GM13977 (cell line): Measurements from ENCODE around the gene NAA40.

Source experiments
- DNase-seq: peaks from one replicate; pipeline ENCODE4 v3.0.0; 2012; ENCODE audit warnings: low spot score
- CTCF ChIP-seq: IDR thresholded peaks from 2 replicates; pipeline ENCODE4 v1.5.1; 2012; ENCODE audit warnings: mild to moderate bottlenecking, control low read depth; ENCODE audit not compliant: insufficient read depth; ENCODE audit errors: extremely low read depth, missing control alignments
- in situ Hi-C: fragments of 300-500 bp; cut with MboI; formaldehyde crosslinking; loops from one replicate; pipeline ENCODE4 v1.12.0; 2022; ENCODE audit warnings: low sequenced_read_pairs, low pct_unique_long_range_greater_than_20kb, mixed read lengths, inconsistent platforms; ENCODE audit not compliant: unreplicated experiment

The NAA40 gene

DNA sequence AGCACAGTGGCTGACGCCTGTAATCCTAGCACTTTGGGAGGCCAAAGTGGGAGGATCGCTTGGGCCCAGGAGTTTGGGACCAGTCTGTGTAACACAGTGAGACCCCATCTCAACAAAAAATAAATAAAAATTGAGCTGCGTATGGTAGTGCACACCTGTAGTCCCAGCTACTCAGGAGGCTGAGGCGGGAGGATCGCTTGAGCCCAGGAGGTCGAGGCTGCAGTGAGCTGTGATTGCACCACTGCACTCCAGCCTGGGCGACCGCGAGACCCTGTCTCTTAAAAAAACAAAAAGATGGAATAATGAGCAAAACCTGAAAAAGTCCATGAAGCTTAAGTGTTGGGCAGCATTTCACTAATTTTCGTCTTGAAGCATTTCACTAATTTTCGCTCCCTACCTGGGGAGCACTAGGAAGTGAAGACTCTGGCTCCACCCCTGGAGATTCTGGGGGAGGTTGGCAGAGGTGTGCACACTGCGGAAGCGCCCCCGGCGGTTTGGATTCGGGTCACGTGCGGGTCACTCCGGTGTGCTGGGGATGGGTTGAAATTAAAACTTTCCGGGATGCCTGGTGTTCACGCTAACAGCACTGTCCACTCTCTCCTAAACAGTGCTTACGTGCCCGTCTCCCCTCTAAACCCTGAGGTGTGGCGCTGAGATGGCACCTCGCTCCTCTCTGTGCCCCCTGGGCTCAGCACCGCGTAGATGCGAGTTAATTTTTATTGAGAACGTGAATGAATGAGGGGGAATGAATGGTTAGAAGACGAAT lies 906 bp upstream of the NAA40 start:
- TF ChIP-seq CTCF, result no peak
- in situ Hi-C loops, result no loop called here
- peak; percentile 43 for DNase-seq

DNA sequence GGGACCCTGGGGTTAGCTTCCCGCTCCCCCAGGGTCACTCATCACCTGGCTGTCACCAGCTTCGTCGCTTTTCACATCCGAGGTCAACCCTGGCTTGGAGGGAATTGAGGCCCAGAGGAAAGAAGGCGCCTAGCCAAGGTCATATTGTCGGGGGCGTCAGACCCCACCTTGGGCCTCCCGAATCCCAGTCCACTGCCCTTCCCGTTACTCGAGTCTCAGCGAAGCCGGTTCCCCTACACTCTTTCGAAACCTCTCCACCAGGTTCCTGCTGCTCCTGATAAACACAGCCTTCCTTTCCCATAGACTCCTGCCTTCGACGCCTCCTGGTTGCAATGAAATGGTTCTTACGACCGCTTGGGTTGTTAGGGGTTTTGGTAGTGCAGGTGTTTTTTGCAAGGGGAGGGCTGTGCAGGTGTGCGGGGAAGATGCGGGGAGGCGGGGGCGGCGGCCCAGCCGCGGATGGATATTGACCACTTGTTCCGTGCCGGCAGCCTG lies 642 bp downstream of the NAA40 start:
- in situ Hi-C loops, result no loop called here
- DNase-seq, result peak; percentile 27

DNA sequence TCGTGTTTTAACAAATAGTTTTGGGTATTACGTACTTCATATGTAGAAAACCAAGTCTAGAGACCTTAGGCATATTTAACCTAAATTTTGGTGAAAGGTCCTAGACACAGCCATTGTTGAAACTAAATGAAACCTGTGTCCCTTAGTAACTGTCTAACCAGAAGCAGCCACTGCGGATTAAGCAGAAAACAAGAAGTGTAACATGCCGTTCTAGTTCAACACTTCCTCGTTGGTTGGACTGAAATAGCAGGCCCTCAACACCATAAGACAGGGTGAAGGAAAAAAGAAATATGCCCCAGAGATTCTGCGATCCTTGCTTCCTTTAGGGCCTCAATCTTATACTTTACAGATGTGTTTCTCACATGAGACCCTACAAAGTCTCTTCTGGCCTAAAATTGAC lies 2.0 kb downstream of the NAA40 start:
- in situ Hi-C loops, result loop anchor here (10.0 kb wide), 1 partner anchor 106 kb away; the partner anchor contains the start of gene MARK2
- TF ChIP-seq CTCF, result no peak
- DNase-seq, result no peak

More for the DNA sequence above, 642 bp downstream of the NAA40 start:
- TF ChIP-seq CTCF, result no peak

DNA sequence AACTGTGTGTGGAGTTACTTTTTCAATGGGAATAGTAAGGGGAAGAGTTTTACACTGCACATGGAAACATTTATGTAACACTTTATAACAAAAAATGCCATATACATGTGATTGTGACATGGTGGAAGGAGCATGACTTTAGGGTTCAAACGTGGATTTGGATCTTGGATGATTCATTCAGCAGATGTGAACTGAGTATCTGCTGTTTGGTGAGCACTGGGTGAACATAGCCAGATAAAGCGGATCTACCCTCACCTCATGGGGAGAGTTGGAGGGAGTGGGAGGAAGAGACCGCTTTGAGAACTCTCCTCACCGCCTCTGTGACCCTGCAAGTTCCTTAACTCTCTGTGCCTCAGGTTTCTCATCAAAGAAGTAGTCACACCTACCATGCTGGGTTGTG lies 3.1 kb downstream of the NAA40 start:
- DNase-seq, result no peak
- TF ChIP-seq CTCF, result no peak
- in situ Hi-C loops, result loop anchor here (10.0 kb wide), 1 partner anchor 107 kb away; the partner anchor contains the start of gene MARK2

DNA sequence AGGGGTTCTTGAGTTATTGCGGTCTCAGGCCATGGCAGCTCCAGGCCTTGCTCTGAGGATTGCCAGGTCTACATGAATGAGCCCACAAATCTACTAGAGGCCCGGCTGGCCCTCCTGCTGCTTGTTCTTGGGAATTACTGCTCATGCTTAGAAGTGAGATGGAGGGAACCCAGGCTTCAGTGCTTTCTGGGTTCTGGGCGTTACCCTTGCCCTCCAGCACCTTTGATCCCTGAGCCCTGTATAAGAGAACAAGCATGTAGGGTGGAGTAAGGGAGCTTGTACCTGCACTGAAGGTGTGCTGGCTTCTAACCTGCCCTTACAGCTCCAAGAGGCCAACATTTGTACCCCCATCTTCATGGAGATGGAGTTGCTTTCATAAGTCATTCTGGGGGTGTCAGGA lies 4.0 kb downstream of the NAA40 start:
- no peak for DNase-seq
- in situ Hi-C loops, result loop anchor here (10.0 kb wide), 1 partner anchor 108 kb away; the partner anchor contains the start of gene MARK2
- TF ChIP-seq CTCF, result no peak

DNA sequence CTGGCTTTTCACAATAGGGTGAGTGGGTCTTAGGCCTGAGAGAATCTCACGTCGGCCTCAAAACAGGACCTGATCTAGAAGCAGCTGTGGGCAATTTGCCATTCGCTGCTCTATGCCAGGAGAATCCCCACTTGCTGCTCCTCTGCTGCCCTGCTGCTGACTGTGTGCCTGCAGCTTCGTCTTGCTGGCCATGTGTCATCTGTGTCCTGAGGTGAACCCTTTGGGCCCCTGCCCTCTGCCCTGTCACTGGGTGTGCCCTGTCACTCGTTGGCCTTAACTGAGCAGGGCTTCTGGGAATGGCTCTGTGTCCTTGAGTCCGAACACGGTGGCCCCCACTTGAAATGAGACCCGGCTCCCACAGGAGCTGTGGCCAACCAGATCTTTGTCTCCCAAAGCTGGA lies 6.2 kb downstream of the NAA40 start:
- TF ChIP-seq CTCF, result no peak
- DNase-seq, result no peak
- in situ Hi-C loops, result loop anchor here (10.0 kb wide), 1 partner anchor 110 kb away; the partner anchor contains the start of gene MARK2
